GM19193 (cell line): Measurements from ENCODE around the gene WASHC4.

Experiments
- POLR2A ChIP-seq: IDR thresholded peaks from 4 replicates; pipeline ENCODE4 v1.6.1; 2011; ENCODE audit not compliant: insufficient read depth, insufficient read length; ENCODE audit errors: extremely low read depth

Gene WASHC4

GRCh38 chr12:105107494-105108371 lies at the start of gene WASHC4:
Gene WASHC4, plus strand, starts transcription at chr12:105107731. Its CDS starts 70 bp downstream, at chr12:105107801.
- peak; percentile 99 for TF ChIP-seq POLR2A

- no peak for TF ChIP-seq POLR2A
Measured at GRCh38 chr12:105060715-105061378, 46.7 kb upstream of the WASHC4 start.

GRCh38 chr12:105064564-105065178 lies 42.9 kb upstream of the WASHC4 start:
- no peak for TF ChIP-seq POLR2A

DNA sequence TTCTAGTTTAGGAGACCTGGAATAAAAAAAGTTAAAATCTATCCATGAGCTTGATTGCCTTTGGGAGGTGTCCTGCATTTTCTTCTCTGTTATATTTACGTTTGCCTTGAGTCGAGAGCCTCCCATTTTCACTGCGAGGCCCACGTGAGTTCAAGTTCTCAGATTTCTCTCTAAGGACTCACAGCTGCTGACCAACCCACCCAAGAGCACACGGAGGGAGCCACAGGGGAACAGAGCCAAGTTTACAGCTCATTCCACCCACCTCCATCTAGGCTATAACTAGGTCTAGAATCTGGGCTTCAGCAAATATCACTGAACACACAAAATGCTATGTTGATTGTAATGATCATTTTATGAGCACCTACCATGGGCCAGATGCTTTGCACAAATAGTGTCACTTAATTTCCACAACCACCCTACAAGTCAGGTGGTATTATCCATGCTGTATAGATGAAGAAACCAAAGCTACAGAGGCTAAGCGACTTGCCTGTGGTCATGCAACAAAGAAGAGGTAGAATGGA lies 40.0 kb upstream of the WASHC4 start:
- no peak for TF ChIP-seq POLR2A

DNA sequence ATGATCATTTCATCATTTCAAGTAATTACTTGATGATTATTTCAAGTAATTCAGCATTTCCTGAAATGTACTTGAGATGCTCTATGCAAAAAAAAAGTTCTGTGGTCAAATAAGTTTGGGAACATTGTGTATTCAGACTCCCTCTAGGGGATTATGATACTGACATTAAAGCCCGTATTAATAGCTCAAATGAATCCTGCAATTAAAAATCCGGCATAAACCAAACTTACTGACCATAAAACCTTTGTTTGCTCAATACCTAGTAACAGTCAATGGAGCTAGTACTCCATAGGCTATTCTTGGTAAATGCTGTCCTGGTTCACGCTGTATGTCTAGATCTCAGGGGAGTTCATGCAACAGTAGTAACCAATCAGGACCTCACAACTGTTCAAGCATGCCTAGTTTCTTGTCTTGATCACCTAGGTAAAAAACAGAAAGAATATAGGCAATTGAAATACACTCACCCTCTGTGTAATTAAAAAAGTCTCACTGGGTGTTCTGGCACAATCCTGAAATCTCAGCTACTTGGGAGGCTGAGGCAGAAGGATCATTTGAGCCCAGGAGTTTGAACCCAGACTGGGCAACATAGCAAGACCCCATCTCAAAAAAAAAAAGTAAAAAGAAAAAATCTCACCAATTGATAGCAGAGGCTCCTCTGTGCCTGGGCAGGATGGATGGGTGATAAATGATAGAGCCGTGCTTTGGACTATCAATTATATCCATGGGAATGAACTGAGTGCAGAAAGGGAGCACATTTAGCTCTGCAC lies 37.4 kb upstream of the WASHC4 start:
- no peak for TF ChIP-seq POLR2A

DNA sequence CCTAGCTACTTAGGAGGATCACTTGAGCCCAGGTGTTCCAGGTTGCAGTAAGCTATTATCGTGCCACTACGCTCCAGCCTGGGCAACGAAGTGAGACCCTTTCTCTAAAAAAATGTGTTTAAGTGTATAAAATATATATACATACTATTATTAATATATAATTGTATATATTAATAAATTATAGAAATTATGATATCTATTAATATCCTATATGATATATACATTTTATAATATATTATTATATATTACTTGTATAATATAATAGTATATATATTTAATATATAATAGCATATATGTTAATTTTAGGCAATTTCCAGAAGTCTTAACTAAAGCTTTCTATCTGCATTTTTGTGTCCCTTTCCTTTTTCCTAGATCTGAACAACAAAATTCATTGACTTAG lies 35.5 kb upstream of the WASHC4 start:
- no peak for TF ChIP-seq POLR2A

DNA sequence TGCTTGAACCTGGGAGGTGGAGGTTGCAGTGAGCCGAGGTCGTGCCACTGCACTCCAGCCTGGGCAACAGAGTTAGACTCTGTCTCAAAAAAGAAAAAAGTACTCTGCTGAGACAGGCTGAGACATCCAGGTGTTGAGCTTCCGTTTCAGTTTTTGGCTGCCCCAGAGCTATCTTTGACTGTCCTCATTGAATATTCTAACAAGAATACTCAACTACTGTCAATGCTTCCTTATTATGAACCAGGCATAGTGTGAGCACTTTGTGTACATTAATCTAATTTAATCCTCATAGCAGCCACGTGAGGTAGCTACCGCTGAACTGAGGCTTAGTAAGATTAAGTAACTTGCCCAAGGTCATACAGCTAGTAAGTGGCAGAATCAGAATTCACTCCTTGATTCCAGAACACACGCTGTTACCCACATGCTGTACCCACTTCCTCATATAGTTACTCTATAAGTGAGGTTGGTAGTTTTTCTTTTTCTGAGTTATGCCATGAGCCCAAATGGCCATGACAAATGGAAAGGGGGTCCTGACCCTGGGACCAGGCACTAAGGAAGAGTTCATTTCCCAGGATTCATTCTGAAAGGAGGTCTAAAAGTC lies 34.5 kb upstream of the WASHC4 start:
- TF ChIP-seq POLR2A: no peak

- TF ChIP-seq POLR2A: no peak
Measured at GRCh38 chr12:105076098-105076497, 31.4 kb upstream of the WASHC4 start.

- TF ChIP-seq POLR2A: no peak
Measured at GRCh38 chr12:105076913-105077312, 30.6 kb upstream of the WASHC4 start.

DNA sequence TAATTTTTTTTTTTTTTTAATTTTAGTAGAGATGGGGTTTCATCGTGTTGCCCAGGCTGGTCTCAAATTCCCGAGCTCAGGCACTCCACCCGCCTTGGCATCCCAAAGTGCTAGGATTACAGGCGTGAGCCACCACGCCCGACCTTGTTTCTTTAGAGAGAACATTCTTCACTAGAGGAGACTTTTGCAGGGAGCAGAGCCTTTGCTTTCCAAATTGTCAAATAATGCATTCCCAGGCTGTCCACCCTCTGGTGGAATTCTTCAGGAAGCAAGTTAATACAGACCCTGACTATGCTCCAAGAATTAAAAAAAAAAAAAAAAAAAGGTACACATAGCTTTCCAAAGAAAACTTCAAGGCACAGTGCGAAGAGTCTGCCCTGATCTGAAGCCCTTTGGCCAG lies 30.1 kb upstream of the WASHC4 start:
- no peak for TF ChIP-seq POLR2A

DNA sequence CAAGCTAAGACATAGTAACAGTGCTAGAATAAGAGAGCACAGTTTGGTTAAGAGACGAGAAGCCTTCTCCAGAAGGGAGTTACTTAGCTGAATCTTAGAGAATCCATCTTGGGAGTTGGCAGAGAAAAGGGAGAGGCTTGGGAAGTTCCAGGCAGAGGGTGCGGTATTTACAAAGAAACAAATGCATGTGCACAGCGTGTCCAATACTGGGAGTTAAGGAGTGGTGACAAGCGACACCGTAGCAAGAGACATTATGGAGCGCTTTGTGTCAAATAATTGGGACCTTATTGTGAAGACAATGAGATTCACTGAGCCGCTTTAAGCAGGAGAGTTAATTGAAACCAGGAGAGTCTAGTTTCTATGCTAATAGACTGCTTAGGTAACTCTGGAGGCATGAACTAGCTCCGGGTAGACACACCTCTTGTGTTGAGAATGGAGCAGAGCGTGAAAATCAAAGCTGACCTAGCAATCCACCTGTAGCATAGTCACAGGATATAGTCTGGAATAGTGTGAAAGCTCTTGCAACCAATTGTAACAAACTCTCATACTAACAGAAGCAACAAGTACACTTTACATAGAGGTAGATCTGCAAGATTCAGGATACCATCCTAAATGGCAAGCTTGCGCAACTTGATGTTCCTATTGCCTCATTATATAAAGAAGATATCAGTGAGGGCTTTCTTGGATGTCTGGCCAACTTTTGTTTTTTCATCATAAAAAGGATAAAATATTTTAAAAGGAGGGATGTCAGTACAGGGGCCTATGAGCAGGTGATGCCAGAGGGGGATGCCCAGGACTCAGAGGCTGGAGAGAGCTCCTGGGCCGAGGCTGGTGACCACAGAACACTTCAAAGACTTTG lies 28.6 kb upstream of the WASHC4 start:
- TF ChIP-seq POLR2A: no peak

GRCh38 chr12:105083031-105083430 lies 24.5 kb upstream of the WASHC4 start:
- no peak for TF ChIP-seq POLR2A

GRCh38 chr12:105083551-105084105 lies 23.9 kb upstream of the WASHC4 start:
- TF ChIP-seq POLR2A: no peak
